ENCODE data around the gene RRP15. TPM values are rescaled to one million over a fixed set of nuclear protein-coding genes. Genes with fewer than 3 reads are reported as not detected.

The RRP15 gene
- total RNA-seq, 6 donors from 2014 or later = 1.0 to 16.9 (median 11.6) TPM

DNA sequence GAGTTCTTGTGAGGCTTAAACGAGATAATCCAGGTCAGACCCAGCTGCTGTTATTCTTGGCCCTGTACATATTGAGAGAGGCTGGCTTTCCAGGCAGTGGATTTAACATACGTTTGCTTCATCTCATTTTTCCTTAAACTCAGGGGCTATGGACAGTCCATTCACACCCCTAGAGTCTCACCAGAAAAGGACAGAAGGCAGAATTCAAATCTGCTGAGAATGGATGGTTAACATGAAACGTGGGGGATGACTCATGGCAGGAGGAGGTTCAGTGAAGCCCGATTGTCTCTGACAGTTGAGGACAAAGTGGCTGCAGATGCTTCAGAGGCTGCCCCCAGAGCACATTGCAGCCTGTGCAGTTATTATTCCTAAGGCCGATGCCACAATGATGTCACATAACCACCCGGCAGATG is 99.5 kb downstream of the RRP15 start:
- DNase-seq (no peak), ATAC-seq (ENCODE audit: low FRiP score in 2 of 2) (no peak)
- TF ChIP-seq POLR2A (IDR thresholded peaks at IDR 0.05) = no peak
- TF ChIP-seq EP300 (IDR thresholded peaks at IDR 0.05) = no peak
- TF ChIP-seq, protein P1, sequence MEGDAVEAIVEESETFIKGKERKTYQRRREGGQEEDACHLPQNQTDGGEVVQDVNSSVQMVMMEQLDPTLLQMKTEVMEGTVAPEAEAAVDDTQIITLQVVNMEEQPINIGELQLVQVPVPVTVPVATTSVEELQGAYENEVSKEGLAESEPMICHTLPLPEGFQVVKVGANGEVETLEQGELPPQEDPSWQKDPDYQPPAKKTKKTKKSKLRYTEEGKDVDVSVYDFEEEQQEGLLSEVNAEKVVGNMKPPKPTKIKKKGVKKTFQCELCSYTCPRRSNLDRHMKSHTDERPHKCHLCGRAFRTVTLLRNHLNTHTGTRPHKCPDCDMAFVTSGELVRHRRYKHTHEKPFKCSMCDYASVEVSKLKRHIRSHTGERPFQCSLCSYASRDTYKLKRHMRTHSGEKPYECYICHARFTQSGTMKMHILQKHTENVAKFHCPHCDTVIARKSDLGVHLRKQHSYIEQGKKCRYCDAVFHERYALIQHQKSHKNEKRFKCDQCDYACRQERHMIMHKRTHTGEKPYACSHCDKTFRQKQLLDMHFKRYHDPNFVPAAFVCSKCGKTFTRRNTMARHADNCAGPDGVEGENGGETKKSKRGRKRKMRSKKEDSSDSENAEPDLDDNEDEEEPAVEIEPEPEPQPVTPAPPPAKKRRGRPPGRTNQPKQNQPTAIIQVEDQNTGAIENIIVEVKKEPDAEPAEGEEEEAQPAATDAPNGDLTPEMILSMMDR (IDR thresholded peaks at IDR 0.05) = no peak
- TF ChIP-seq POLR2AphosphoS5 (IDR thresholded peaks at IDR 0.05) = no peak
- WGBS, 2 donors = 60 to 71% methylated on average over 6 of the region's 6 CpGs
- Histone ChIP-seq H3K27ac (no peak overlapping the region), H3K9me3 (no peaks in the 10 kb centered on the region), H3K4me3 (no peak overlapping the region), H3K27me3 (no peaks in the 10 kb centered on the region), H3K4me1 (peaks cover 0 to 10% (median 9%) of the 10 kb centered on the region in 4 donors), H3K36me3 (no peaks in the 10 kb centered on the region)

Small RNAs within 50 kb of the gene (small RNA-seq; reads per million reads assigned to genes)
- gene AC096638.1 = 0 reads per million in 4 donors

Other genes starting within 250 kb of the RRP15 start
- gene TGFB2, start 60.0 kb downstream of the RRP15 start, total RNA-seq = 10 to 100 TPM in 3 of 6 donors, 1 to 10 TPM in 3; 4.2 to 13.7 (median 9.9) TPM